Prostate gland (tissue), 2 donors: ENCODE results near the gene ZNF761.

Experiments
- POLR2A ChIP-seq: fragments of 450-650 bp; IDR thresholded peaks from one replicate; pipeline ENCODE4 v1.6.1; 2016; ENCODE audit warnings: antibody characterized with exemption, mild to moderate bottlenecking
- POLR2AphosphoS5 ChIP-seq: sonication (generic); formaldehyde crosslinking; IDR thresholded peaks from one replicate; pipeline ENCODE4 v1.6.1; 2017; ENCODE audit warnings: antibody characterized with exemption
- TF ChIP-seq, protein P1 (sequence below), 4 experiments: fragments of 200-600 bp in 2 of 4; fragments of 450-650 bp in 2 of 4; sonication (generic) in 2 of 4; IDR thresholded peaks; 1 replicate in 3 of 4; 2 replicates in 1 of 4; pipeline ENCODE4 v1.5.1; 2016 to 2019; ENCODE audit warnings: antibody characterized with exemption in 4 of 4, mild to moderate bottlenecking in 2 of 4, moderate library complexity in 2 of 4

DNA sequence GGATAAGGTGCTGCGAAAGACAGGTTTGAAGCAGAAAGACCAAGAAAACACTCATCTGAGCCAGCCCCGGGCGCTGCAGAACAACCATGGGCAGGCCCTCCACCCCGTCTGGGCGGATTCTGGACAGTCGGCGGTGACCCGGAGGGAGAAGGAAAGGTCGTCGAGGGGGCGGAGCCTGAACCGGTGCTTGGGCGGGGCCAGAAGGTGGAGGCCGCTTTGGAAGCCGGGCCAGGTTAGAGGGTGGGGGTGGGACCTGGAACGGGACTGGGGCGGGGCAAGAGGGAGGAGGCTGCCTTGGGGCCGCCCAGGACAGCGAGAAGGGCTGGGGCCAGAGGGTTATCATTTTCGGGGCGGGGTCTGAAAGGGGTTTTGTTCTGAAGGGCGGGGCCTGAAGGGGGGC lies 41.8 kb upstream of the ZNF761 start:
- TF ChIP-seq, protein P1, sequence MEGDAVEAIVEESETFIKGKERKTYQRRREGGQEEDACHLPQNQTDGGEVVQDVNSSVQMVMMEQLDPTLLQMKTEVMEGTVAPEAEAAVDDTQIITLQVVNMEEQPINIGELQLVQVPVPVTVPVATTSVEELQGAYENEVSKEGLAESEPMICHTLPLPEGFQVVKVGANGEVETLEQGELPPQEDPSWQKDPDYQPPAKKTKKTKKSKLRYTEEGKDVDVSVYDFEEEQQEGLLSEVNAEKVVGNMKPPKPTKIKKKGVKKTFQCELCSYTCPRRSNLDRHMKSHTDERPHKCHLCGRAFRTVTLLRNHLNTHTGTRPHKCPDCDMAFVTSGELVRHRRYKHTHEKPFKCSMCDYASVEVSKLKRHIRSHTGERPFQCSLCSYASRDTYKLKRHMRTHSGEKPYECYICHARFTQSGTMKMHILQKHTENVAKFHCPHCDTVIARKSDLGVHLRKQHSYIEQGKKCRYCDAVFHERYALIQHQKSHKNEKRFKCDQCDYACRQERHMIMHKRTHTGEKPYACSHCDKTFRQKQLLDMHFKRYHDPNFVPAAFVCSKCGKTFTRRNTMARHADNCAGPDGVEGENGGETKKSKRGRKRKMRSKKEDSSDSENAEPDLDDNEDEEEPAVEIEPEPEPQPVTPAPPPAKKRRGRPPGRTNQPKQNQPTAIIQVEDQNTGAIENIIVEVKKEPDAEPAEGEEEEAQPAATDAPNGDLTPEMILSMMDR (IDR thresholded peaks at IDR 0.05): no peak
- TF ChIP-seq POLR2AphosphoS5 (no peak), POLR2A (no peak)
